ENCODE results near the gene CCDC14.
"Not testable (repeated sequence)": the region's sequence is repeated elsewhere in the genome, so short reads cannot be mapped to it uniquely, and the experiment has no call there.

DNA sequence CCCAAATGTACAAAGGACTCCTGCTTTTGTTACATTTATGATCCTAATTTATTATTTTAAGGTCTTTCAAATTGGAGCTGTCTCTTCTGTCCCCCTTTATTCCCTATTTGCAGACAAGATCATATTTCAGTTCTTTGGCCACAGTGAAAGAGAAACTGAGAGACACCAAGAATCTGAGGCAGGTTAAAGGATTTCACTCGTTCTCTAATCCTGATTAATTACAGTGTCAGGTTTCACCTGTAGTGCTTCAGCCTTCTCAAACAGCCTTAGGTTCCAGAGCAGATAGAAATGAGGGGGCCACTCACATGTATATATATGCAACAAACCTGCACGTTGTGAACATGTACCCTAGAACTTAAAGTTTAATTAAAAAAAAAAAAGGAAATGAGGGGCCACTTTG, 6.2 kb upstream of the CCDC14 start:
- TF ChIP-seq, protein P1, sequence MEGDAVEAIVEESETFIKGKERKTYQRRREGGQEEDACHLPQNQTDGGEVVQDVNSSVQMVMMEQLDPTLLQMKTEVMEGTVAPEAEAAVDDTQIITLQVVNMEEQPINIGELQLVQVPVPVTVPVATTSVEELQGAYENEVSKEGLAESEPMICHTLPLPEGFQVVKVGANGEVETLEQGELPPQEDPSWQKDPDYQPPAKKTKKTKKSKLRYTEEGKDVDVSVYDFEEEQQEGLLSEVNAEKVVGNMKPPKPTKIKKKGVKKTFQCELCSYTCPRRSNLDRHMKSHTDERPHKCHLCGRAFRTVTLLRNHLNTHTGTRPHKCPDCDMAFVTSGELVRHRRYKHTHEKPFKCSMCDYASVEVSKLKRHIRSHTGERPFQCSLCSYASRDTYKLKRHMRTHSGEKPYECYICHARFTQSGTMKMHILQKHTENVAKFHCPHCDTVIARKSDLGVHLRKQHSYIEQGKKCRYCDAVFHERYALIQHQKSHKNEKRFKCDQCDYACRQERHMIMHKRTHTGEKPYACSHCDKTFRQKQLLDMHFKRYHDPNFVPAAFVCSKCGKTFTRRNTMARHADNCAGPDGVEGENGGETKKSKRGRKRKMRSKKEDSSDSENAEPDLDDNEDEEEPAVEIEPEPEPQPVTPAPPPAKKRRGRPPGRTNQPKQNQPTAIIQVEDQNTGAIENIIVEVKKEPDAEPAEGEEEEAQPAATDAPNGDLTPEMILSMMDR (IDR thresholded peaks at IDR 0.05) = not testable (repeated sequence)
- not testable (repeated sequence) for TF ChIP-seq POLR2A (IDR thresholded peaks at IDR 0.05)

All from right lobe of liver (tissue), 4 donors.